AG04450 (cell line): Measurements from ENCODE around the gene MYLK. TPM values are rescaled to one million over a fixed set of nuclear protein-coding genes. Genes with fewer than 3 reads are reported as not detected.
"Not testable (repeated sequence)": the region's sequence is repeated elsewhere in the genome, so short reads cannot be mapped to it uniquely, and the experiment has no call there.

Experiments
- CTCF ChIA-PET: fragments of 300-600, 350-600 bp; formaldehyde crosslinking; extraction: SDS; loops from one replicate; lab custom pipeline; 2022; ENCODE audit warnings: antibody characterized with exemption, inconsistent platforms; lab: Charles Lee
- POLR2A ChIA-PET: fragments of 350-600 bp; formaldehyde crosslinking; extraction: SDS; loops from one replicate; lab custom pipeline; 2021; ENCODE audit warnings: antibody characterized with exemption, inconsistent platforms; lab: Yijun Ruan, JAX
- DNase-seq: peaks from one replicate; pipeline ENCODE4 v3.0.0-alpha.2; 2011; ENCODE audit warnings: low read depth, low spot score
- H3K27ac ChIP-seq: one replicate; pipeline ENCODE4 v1.5.1; 2012; ENCODE audit warnings: low read depth, low read length, control low read depth
- H3K27me3 ChIP-seq: one replicate; pipeline ENCODE4 v1.6.0; 2012; ENCODE audit warnings: low read length; ENCODE audit not compliant: control insufficient read depth, insufficient read depth
- H3K4me3 ChIP-seq: 2 replicates; pipeline ENCODE4 v1.5.1; 2011; ENCODE audit warnings: mild to moderate bottlenecking, low read depth, low read length, control low read depth
- H3K9me3 ChIP-seq: 2 replicates; pipeline ENCODE4 v1.5.1; 2012; ENCODE audit warnings: low read length; ENCODE audit not compliant: control insufficient read depth, insufficient read depth
- polyA plus RNA-seq: library from polyadenylated mRNA; depleted of rRNA; stranded (reverse); fragments of >200 nt; gene quantifications from 2 replicates; pipeline ENCODE4 v1.2.3, GENCODE V29; 2011
- TF ChIP-seq, protein P1 (sequence below): IDR thresholded peaks from 2 replicates; pipeline ENCODE4 v1.5.1; 2011; ENCODE audit warnings: low read depth, low read length, control low read depth, inconsistent platforms

MYLK gene
- polyA plus RNA-seq, 1 experiment: 1,320 TPM

DNA sequence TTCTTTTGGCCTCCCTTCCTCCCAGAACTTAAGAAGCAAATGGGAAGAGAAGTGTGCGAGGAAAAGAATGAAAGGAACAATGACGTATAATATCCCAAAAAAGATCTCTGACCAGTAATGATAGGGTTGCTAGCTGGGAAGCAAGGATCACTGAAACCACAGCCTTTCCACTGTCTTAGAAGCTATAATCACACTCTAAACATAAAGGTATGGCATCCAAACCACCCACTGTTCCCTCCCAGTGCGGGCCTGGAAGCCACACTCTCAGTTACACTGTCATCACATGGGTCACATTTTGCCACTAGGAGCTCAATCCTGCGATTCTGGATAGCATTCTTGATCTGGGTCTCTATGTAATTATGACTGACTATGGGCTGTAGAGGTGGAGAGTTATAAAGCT is 167.7 kb downstream of the MYLK start:
- Histone ChIP-seq H3K27me3 (no peaks in the 10 kb centered on the region), H3K9me3 (no peaks in the 10 kb centered on the region), H3K27ac (no peak overlapping the region), H3K4me3 (no peak overlapping the region)
- TF ChIP-seq, protein P1, sequence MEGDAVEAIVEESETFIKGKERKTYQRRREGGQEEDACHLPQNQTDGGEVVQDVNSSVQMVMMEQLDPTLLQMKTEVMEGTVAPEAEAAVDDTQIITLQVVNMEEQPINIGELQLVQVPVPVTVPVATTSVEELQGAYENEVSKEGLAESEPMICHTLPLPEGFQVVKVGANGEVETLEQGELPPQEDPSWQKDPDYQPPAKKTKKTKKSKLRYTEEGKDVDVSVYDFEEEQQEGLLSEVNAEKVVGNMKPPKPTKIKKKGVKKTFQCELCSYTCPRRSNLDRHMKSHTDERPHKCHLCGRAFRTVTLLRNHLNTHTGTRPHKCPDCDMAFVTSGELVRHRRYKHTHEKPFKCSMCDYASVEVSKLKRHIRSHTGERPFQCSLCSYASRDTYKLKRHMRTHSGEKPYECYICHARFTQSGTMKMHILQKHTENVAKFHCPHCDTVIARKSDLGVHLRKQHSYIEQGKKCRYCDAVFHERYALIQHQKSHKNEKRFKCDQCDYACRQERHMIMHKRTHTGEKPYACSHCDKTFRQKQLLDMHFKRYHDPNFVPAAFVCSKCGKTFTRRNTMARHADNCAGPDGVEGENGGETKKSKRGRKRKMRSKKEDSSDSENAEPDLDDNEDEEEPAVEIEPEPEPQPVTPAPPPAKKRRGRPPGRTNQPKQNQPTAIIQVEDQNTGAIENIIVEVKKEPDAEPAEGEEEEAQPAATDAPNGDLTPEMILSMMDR: no peak
- ChIA-PET CTCF (interaction anchor here (1.2 to 1.9 kb wide), 4 partner anchors 10 to 74 kb away, joined by 3 to 17 read pairs (median 10); no protein-coding TSS in a partner anchor), POLR2A (no interaction called here)
- no peak for DNase-seq

DNA sequence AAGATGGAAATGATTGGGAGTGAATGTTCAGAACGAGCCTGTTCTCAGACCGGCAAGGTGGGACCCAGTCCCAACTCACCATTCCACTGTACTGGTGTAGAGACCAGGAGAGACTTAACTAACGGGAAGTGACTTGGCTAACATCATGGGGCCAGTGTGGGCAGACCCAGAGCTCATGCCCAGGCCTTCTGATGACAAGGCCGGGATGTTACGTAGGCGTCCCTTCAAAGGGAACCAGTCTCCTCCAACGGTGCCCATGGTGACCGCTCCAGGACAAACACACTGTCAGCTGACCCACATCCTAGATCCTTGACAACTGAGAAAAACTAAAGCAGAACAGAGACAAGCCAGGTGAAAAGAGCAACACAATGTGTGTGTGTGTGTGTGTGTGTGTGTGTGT is 170.9 kb downstream of the MYLK start:
- no peak for DNase-seq
- CTCF ChIA-PET: interaction anchor here (0.6 kb wide), 1 partner anchor 61 kb away, joined by 4 read pairs; no protein-coding TSS in a partner anchor
- Histone ChIP-seq H3K4me3 (no peak overlapping the region), H3K27me3 (no peaks in the 10 kb centered on the region), H3K9me3 (no peaks in the 10 kb centered on the region), H3K27ac (no peak overlapping the region)
- POLR2A ChIA-PET: interaction anchor here (0.7 kb wide), 1 partner anchor 695 kb away, joined by 3 read pairs; no protein-coding TSS in a partner anchor
- TF ChIP-seq, protein P1: no peak

DNA sequence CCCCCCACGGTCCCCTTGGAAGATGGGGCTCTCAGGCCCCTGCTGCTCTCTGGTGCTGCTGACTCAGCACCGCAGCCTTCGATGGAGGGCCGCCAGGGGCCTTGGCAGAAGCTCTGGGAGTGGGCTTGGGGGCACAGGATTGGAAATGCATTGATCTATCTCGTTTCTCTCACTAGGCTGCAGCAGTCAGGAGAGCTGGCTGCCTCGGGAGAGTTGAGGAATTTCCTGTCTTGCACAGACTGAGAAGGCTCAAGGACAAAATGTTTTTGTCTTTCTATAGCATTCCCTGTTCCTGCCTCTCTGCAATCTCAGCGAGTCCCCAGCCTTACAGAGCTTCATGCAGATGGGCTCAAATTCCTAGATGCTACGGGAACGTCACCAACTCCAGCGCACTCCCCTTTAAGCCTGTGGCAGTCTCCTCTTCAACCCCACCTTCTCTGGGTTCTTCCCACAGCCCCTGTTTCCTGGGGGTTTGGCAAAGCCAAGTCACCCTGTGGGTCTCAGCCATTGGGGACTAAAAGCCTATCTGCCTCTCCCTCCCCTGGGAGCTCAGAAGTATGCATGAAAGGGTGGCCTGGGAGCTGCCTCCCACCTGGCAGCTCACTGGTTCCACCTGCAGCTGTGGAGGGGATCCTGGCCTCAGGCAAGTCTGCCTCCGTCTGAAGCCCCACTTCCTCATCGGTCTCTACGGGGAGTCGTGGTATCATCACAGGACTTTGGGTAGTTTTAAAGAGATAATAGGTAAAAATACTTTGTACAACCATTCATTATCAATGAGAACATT is 171.9 kb downstream of the MYLK start:
- TF ChIP-seq, protein P1: no peak

DNA sequence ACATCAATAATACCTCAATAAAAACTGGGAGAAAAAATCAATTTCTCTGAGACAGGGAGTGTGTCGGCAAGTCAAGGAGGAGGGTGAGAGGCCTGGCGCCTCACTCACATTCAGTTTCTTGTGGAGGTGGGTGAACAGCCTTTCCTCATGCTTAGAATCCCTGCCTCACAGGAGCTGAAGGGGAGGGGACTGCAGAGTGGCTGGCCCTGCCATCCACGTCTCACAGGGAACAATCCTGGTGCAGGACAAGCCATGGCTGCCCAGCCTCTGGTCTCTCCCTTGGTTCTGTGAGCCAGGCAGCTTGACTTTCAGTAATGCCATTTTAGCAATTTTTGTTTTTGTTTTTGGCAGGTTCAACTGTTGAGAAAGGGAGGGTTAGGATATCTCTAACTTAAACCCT is 172.8 kb downstream of the MYLK start:
- CTCF ChIA-PET: interaction anchor here (1.6 kb wide), 1 partner anchor 9 kb away, joined by 4 read pairs; no protein-coding TSS in a partner anchor
- no peak for DNase-seq
- Histone ChIP-seq H3K27ac (no peak overlapping the region), H3K9me3 (no peaks in the 10 kb centered on the region), H3K4me3 (no peak overlapping the region), H3K27me3 (no peaks in the 10 kb centered on the region)
- TF ChIP-seq, protein P1: no peak
- POLR2A ChIA-PET: no interaction called here

More for the DNA sequence above, 171.9 kb downstream of the MYLK start:
- H3K27me3 ChIP-seq: no peaks in the 10 kb centered on the region
- no peak overlapping the region for H3K4me3 ChIP-seq
- CTCF ChIA-PET: no interaction called here
- DNase-seq: no peak
- H3K27ac ChIP-seq: no peak overlapping the region
- POLR2A ChIA-PET: no interaction called here
- H3K9me3 ChIP-seq: no peaks in the 10 kb centered on the region

DNA sequence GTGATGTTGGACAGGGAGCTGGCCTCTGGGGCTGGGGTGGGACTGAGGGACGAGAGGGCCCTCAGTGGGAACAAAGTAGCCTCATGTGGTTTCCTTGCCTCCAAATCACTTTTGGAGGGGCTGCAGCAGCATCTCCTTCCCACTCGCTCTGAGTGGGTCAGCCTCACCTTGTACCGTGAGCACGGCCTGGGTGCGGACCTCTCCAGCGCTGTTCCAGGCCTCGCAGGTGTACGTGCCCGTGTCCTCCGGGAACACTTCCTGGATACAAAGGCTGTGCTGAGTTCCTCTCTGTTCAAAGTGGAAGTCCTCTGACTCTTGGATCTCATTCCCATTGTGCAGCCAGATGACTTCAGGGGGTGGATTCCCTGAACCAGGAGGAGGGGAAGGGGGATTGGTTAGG is 175.6 kb downstream of the MYLK start:
- no peak for DNase-seq
- Histone ChIP-seq H3K27ac (no peak overlapping the region), H3K4me3 (no peak overlapping the region), H3K9me3 (no peaks in the 10 kb centered on the region), H3K27me3 (no peaks in the 10 kb centered on the region)
- CTCF ChIA-PET: no interaction called here
- POLR2A ChIA-PET: no interaction called here
- TF ChIP-seq, protein P1: no peak

DNA sequence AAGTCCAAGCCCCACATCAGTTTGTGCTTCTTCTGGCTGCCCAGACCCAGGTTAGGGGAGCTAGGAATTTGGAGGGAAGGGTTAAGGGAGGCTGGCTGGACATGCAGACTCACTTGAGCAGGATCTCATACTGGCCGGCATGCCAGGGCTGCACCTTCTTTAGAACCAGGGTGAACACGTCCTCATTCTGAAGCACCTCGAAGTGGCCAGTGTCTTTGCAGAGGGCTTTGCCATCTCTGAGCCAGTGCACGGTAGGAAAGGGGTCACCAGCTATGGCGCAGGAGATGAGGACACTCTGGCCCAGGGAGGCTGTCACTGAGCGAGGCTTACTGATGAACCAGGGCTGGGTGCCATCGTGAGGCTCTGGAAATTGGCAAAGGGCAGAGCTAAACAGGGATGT is 176.5 kb downstream of the MYLK start:
- POLR2A ChIA-PET, DNase-seq, H3K27me3 ChIP-seq, H3K27ac ChIP-seq, H3K9me3 ChIP-seq, H3K4me3 ChIP-seq: not testable (repeated sequence)
- CTCF ChIA-PET: interaction anchor here (1.1 to 2.7 kb wide), 4 partner anchors 11 to 58 kb away, joined by 3 to 19 read pairs (median 6); no protein-coding TSS in a partner anchor
